ENCODE results near the gene SPIRE1. TPM values are rescaled to one million over a fixed set of nuclear protein-coding genes. Genes with fewer than 3 reads are reported as not detected.

The SPIRE1 gene
- total RNA-seq, 2 experiments from 2014 or later, result 0.99 to 1.4 TPM

DNA sequence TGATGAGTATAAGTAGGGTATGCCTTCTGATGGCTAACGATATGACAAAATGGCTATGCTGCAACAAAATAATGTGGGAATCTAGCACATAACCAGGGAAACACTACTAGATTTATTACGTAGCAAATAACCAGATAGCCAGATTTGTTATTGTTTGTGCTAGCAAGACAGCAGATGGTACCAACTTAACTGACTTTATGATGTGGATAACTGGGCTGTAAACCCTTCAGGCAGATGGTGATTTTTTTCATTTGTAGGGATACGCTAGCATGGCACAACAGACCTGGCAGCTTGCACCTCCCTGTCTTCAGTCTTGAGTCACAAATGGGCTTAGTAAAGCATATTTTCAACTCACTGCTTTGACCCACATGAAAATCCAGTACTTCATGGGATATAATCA lies 201.5 kb downstream of the SPIRE1 start:
- H3K27me3 ChIP-seq (ENCODE audit: control insufficient read depth in 1 of 2, insufficient read depth in 2 of 2, low read length in 2 of 2), result no peaks in the 10 kb centered on the region
- intact Hi-C loops (cut with DNase I, micrococcal nuclease), result no loop called here
- H3K4me1 ChIP-seq (ENCODE audit: insufficient read depth, low read length), result no peaks in the 10 kb centered on the region
- Mint-ChIP-seq H3K4me1 (ENCODE audit: low read depth) (no peaks in the 10 kb centered on the region), H3K4me3 (no peak overlapping the region), H3K27me3 (no peaks in the 10 kb centered on the region), H3K27ac (no peak overlapping the region), H3K36me3 (ENCODE audit: low read depth) (no peaks in the 10 kb centered on the region), H3K9me3 (no peaks in the 10 kb centered on the region)
- DNase-seq (no peak), ATAC-seq (ENCODE audit: poor library complexity) (no peak)
- TF ChIP-seq, protein P1, sequence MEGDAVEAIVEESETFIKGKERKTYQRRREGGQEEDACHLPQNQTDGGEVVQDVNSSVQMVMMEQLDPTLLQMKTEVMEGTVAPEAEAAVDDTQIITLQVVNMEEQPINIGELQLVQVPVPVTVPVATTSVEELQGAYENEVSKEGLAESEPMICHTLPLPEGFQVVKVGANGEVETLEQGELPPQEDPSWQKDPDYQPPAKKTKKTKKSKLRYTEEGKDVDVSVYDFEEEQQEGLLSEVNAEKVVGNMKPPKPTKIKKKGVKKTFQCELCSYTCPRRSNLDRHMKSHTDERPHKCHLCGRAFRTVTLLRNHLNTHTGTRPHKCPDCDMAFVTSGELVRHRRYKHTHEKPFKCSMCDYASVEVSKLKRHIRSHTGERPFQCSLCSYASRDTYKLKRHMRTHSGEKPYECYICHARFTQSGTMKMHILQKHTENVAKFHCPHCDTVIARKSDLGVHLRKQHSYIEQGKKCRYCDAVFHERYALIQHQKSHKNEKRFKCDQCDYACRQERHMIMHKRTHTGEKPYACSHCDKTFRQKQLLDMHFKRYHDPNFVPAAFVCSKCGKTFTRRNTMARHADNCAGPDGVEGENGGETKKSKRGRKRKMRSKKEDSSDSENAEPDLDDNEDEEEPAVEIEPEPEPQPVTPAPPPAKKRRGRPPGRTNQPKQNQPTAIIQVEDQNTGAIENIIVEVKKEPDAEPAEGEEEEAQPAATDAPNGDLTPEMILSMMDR (IDR thresholded peaks at IDR 0.05), result no peak
- no peak overlapping the region for H3K27ac ChIP-seq (ENCODE audit: low read depth in 1 of 2, low read length in 2 of 2)
- no peak overlapping the region for H3K4me3 ChIP-seq (ENCODE audit: low read length)
- H3K9me3 ChIP-seq (ENCODE audit: control insufficient read depth in 1 of 2, insufficient read depth in 1 of 2, low read length in 2 of 2), result no peaks in the 10 kb centered on the region
- POLR2A ChIA-PET, result no interaction called here
- CTCF ChIA-PET, result no interaction called here
- no peaks in the 10 kb centered on the region for H3K36me3 ChIP-seq (ENCODE audit: insufficient read depth, low read length)

- H3K4me3 ChIP-seq (ENCODE audit: low read length), result no peak overlapping the region
- H3K4me1 Mint-ChIP-seq (ENCODE audit: low read depth), result no peaks in the 10 kb centered on the region
- POLR2A ChIA-PET, result no interaction called here
- no peaks in the 10 kb centered on the region for H3K9me3 ChIP-seq (ENCODE audit: control insufficient read depth in 1 of 2, insufficient read depth in 1 of 2, low read length in 2 of 2)
- TF ChIP-seq, protein P1 (IDR thresholded peaks at IDR 0.05), result no peak
- DNase-seq (no peak), ATAC-seq (ENCODE audit: poor library complexity) (no peak)
- H3K36me3 ChIP-seq (ENCODE audit: insufficient read depth, low read length), result no peaks in the 10 kb centered on the region
- H3K36me3 Mint-ChIP-seq (ENCODE audit: low read depth), result no peaks in the 10 kb centered on the region
- H3K27ac Mint-ChIP-seq, result no peak overlapping the region
- intact Hi-C loops (cut with DNase I, micrococcal nuclease), result no loop called here
- CTCF ChIA-PET, result no interaction called here
- H3K27ac ChIP-seq (ENCODE audit: low read depth in 1 of 2, low read length in 2 of 2), result no peak overlapping the region
- H3K27me3 Mint-ChIP-seq, result no peaks in the 10 kb centered on the region
- no peaks in the 10 kb centered on the region for H3K4me1 ChIP-seq (ENCODE audit: insufficient read depth, low read length)
- H3K9me3 Mint-ChIP-seq, result no peaks in the 10 kb centered on the region
- no peaks in the 10 kb centered on the region for H3K27me3 ChIP-seq (ENCODE audit: control insufficient read depth in 1 of 2, insufficient read depth in 2 of 2, low read length in 2 of 2)
- no peak overlapping the region for H3K4me3 Mint-ChIP-seq
Observed at GRCh38 chr18:12455496-12455895, 202.4 kb downstream of the SPIRE1 start.

DNA sequence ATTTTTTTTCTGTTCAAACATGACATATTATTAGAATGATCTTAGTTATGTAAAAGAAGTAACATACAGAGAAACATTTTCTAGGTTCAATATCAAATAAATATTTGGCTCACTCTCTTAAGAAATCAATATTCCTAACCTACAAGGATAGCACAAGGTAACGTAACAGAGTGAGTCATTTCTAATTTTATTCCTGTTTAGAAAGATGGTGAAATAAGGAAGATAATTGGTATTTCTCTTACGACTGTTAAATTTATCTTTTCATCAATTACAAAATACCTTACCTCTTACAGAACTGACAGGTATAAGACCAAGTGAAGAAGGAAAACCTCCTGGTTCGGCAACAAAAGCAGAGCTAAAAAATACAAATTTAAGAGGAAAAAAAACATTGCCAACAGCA lies 205.1 kb downstream of the SPIRE1 start:
- Mint-ChIP-seq H3K36me3 (ENCODE audit: low read depth) (no peaks in the 10 kb centered on the region), H3K9me3 (no peaks in the 10 kb centered on the region), H3K27ac (no peak overlapping the region), H3K4me1 (ENCODE audit: low read depth) (no peaks in the 10 kb centered on the region), H3K27me3 (no peaks in the 10 kb centered on the region), H3K4me3 (no peak overlapping the region)
- no peak overlapping the region for H3K27ac ChIP-seq (ENCODE audit: low read depth in 1 of 2, low read length in 2 of 2)
- no peak overlapping the region for H3K4me3 ChIP-seq (ENCODE audit: low read length)
- no peaks in the 10 kb centered on the region for H3K9me3 ChIP-seq (ENCODE audit: control insufficient read depth in 1 of 2, insufficient read depth in 1 of 2, low read length in 2 of 2)
- ATAC-seq (ENCODE audit: poor library complexity) (no peak), DNase-seq (no peak)
- TF ChIP-seq, protein P1 (IDR thresholded peaks at IDR 0.05), result no peak
- no peaks in the 10 kb centered on the region for H3K27me3 ChIP-seq (ENCODE audit: control insufficient read depth in 1 of 2, insufficient read depth in 2 of 2, low read length in 2 of 2)
- ChIA-PET POLR2A (no interaction called here), CTCF (no interaction called here)
- H3K4me1 ChIP-seq (ENCODE audit: insufficient read depth, low read length), result no peaks in the 10 kb centered on the region
- intact Hi-C loops (cut with DNase I, micrococcal nuclease), result no loop called here
- no peaks in the 10 kb centered on the region for H3K36me3 ChIP-seq (ENCODE audit: insufficient read depth, low read length)

Measured in CD4-positive, alpha-beta T cell (primary cell).